Astrocyte (in vitro differentiated cells and primary cell): Measurements from ENCODE around the gene CRAT.

ENCODE experiments used
- EZH2 ChIP-seq: IDR thresholded peaks from 2 replicates; pipeline ENCODE4 v1.6.1; 2012; ENCODE audit warnings: mild to moderate bottlenecking, low read length, inconsistent platforms; ENCODE audit not compliant: insufficient read depth
- TF ChIP-seq, protein P1 (sequence below): IDR thresholded peaks from 2 replicates; pipeline ENCODE4 v1.5.1; 2011; ENCODE audit warnings: low read depth, mild to moderate bottlenecking, inconsistent platforms, low read length, moderate library complexity; ENCODE audit not compliant: insufficient read depth

DNA sequence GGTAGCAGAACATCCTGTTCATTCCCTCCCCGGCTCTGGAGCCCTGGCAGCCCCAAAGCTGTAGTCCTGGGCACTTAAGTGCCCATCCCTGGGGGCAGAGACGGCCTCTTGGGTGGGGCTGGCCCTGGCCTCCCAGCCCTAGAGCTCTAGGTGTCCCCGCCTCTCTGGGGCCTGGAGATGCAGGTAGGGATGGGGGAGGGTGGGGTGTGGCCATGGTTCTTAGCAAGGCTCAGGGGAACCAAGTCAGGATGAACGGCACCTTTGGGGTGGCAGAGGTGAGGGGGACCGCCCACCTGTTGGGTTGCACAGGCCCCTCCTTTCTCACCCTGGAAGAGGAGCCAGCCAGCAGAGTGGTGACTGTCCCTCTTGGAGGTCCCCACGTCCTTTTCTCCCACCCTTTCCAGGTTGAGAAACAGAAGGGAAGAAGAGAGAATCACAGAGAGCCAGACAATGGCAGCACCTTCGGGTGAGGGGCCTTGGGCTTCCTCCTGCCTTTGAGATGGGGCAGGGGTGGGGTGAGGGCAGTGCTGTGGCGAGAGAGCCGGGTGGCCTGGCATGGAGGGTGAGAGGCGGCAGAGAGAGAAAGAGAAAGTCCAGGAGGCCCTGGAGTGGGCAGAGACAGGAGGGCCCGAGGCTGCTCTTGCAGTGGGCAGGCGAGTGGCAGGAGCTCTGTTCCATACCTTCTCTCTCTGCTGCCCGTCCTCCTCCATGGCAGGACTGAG lies 2.3 kb downstream of the CRAT start:
- TF ChIP-seq, protein P1, sequence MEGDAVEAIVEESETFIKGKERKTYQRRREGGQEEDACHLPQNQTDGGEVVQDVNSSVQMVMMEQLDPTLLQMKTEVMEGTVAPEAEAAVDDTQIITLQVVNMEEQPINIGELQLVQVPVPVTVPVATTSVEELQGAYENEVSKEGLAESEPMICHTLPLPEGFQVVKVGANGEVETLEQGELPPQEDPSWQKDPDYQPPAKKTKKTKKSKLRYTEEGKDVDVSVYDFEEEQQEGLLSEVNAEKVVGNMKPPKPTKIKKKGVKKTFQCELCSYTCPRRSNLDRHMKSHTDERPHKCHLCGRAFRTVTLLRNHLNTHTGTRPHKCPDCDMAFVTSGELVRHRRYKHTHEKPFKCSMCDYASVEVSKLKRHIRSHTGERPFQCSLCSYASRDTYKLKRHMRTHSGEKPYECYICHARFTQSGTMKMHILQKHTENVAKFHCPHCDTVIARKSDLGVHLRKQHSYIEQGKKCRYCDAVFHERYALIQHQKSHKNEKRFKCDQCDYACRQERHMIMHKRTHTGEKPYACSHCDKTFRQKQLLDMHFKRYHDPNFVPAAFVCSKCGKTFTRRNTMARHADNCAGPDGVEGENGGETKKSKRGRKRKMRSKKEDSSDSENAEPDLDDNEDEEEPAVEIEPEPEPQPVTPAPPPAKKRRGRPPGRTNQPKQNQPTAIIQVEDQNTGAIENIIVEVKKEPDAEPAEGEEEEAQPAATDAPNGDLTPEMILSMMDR, result no peak
- TF ChIP-seq EZH2, result no peak
